H9 (cell line): ENCODE results near the gene GUK1. TPM values are rescaled to one million over a fixed set of nuclear protein-coding genes. Genes with fewer than 3 reads are reported as not detected.

ENCODE experiments used
- DNase-seq: peaks from one replicate; pipeline ENCODE4 v3.0.0-alpha.2; 2017
- H2AFZ ChIP-seq: one replicate; pipeline ENCODE4 v1.6.1; 2013; ENCODE audit warnings: mild to moderate bottlenecking, low read length, control low read depth, moderate library complexity
- H2AK5ac ChIP-seq: 2 replicates; pipeline ENCODE4 v1.6.1; 2013; ENCODE audit warnings: low read length, control low read depth, mixed read lengths; ENCODE audit not compliant: insufficient read length
- H2BK120ac ChIP-seq: one replicate; pipeline ENCODE4 v1.6.1; 2013; ENCODE audit warnings: low read depth, mild to moderate bottlenecking, low read length, control low read depth, inconsistent platforms; ENCODE audit not compliant: poor library complexity, severe bottlenecking
- H2BK12ac ChIP-seq: 2 replicates; pipeline ENCODE4 v1.6.1; 2013; ENCODE audit warnings: low read length, control low read depth, mixed read lengths, low read depth; ENCODE audit not compliant: insufficient read length
- H2BK15ac ChIP-seq: 2 replicates; pipeline ENCODE4 v1.6.1; 2013; ENCODE audit warnings: low read depth, low read length, control low read depth
- H2BK20ac ChIP-seq: one replicate; pipeline ENCODE4 v1.6.1; 2013; ENCODE audit warnings: low read depth, mild to moderate bottlenecking, low read length, control low read depth, inconsistent platforms; ENCODE audit not compliant: poor library complexity, severe bottlenecking
- H2BK5ac ChIP-seq: 2 replicates; pipeline ENCODE4 v1.6.1; 2013; ENCODE audit warnings: low read length, control low read depth, mixed read lengths; ENCODE audit not compliant: insufficient read length
- H3K14ac ChIP-seq: 2 replicates; pipeline ENCODE4 v1.6.1; 2013; ENCODE audit warnings: low read length, control low read depth; ENCODE audit not compliant: insufficient read depth
- H3K18ac ChIP-seq: 2 replicates; pipeline ENCODE4 v1.6.1; 2013; ENCODE audit warnings: low read depth, mild to moderate bottlenecking, mixed read lengths, low read length, control low read depth; ENCODE audit not compliant: insufficient read length
- H3K23ac ChIP-seq: 2 replicates; pipeline ENCODE4 v1.6.1; 2013; ENCODE audit warnings: low read length, control low read depth, mixed read lengths, low read depth; ENCODE audit not compliant: insufficient read length
- H3K23me2 ChIP-seq: 2 replicates; pipeline ENCODE4 v1.6.1; 2013; ENCODE audit warnings: low read depth, mild to moderate bottlenecking, mixed read lengths, low read length, control low read depth; ENCODE audit not compliant: insufficient read length, poor library complexity, severe bottlenecking
- H3K27ac ChIP-seq: 2 replicates; pipeline ENCODE4 v1.5.1; 2013; ENCODE audit warnings: low read length, control low read depth, mixed read lengths, low read depth; ENCODE audit not compliant: insufficient read length
- H3K27me3 ChIP-seq: 2 replicates; pipeline ENCODE4 v1.6.1; 2013; ENCODE audit warnings: low read length, control low read depth, inconsistent platforms; ENCODE audit not compliant: insufficient read depth
- H3K4ac ChIP-seq: 2 replicates; pipeline ENCODE4 v1.6.1; 2013; ENCODE audit warnings: low read depth, mild to moderate bottlenecking, control low read depth, inconsistent platforms, low read length, moderate library complexity
- H3K4me1 ChIP-seq: 2 replicates; pipeline ENCODE4 v1.6.1; 2013; ENCODE audit warnings: low read length, control low read depth, inconsistent platforms; ENCODE audit not compliant: insufficient read depth
- H3K4me2 ChIP-seq: 2 replicates; pipeline ENCODE4 v1.6.1; 2013; ENCODE audit warnings: low read length, control low read depth, mixed read lengths; ENCODE audit not compliant: insufficient read length, insufficient read depth
- H3K56ac ChIP-seq: 2 replicates; pipeline ENCODE4 v1.6.1; 2013; ENCODE audit warnings: low read depth, mild to moderate bottlenecking, mixed read lengths, low read length, control low read depth; ENCODE audit not compliant: insufficient read length
- H3K79me1 ChIP-seq: 2 replicates; pipeline ENCODE4 v1.6.1; 2013; ENCODE audit warnings: low read depth, mild to moderate bottlenecking, moderate library complexity, low read length, control low read depth, inconsistent platforms; ENCODE audit not compliant: insufficient read depth, poor library complexity, severe bottlenecking
- H3K79me2 ChIP-seq: 2 replicates; pipeline ENCODE4 v1.6.1; 2013; ENCODE audit warnings: low read length, control low read depth, inconsistent platforms; ENCODE audit not compliant: insufficient read depth
- H3K9ac ChIP-seq: 2 replicates; pipeline ENCODE4 v1.6.1; 2013; ENCODE audit warnings: low read length, control low read depth, mixed read lengths; ENCODE audit not compliant: insufficient read length; ENCODE audit errors: extremely low read depth
- H3K9me3 ChIP-seq: one replicate; pipeline ENCODE4 v1.6.1; 2013; ENCODE audit warnings: low read depth, low read length, inconsistent platforms; ENCODE audit not compliant: control insufficient read depth
- H3T11ph ChIP-seq: one replicate; pipeline ENCODE4 v1.6.1; 2013; ENCODE audit warnings: mild to moderate bottlenecking, low read length, control low read depth, inconsistent platforms
- H4K20me1 ChIP-seq: one replicate; pipeline ENCODE4 v1.6.1; 2013; ENCODE audit not compliant: control insufficient read depth, insufficient read length, insufficient read depth
- H4K5ac ChIP-seq: 2 replicates; pipeline ENCODE4 v1.6.1; 2013; ENCODE audit warnings: low read depth, mild to moderate bottlenecking, mixed read lengths, low read length, control low read depth; ENCODE audit not compliant: insufficient read length
- H4K8ac ChIP-seq: replicated peaks from 2 replicates; pipeline ENCODE4 v1.6.1; 2013; ENCODE audit warnings: low read length, control low read depth, mixed read lengths, low read depth; ENCODE audit not compliant: insufficient read length
- H4K91ac ChIP-seq: 2 replicates; pipeline ENCODE4 v1.6.1; 2013; ENCODE audit warnings: low read depth, mild to moderate bottlenecking, moderate library complexity, mixed read lengths, low read length, control low read depth; ENCODE audit not compliant: insufficient read length
- H3K27ac Mint-ChIP-seq, 3 experiments: 2 replicates in 2 of 3; 3 replicates in 1 of 3; pipeline ENCODE4 v1.8.0; 2020 to 2021; ENCODE audit warnings: mixed read lengths in 3 of 3, mild to moderate bottlenecking in 1 of 3, moderate library complexity in 1 of 3
- H3K27me3 Mint-ChIP-seq: 2 replicates; pipeline ENCODE4 v1.8.0; 2021; ENCODE audit warnings: low read depth, mild to moderate bottlenecking, moderate library complexity, mixed read lengths
- H3K36me3 Mint-ChIP-seq, 3 experiments: 2 replicates in 2 of 3; 3 replicates in 1 of 3; pipeline ENCODE4 v1.8.0; 2020 to 2021; ENCODE audit warnings: low read depth in 3 of 3, mixed read lengths in 3 of 3; ENCODE audit not compliant: insufficient read depth in 1 of 3
- H3K4me1 Mint-ChIP-seq, 2 experiments: 2 replicates each; pipeline ENCODE4 v1.8.0; 2020; ENCODE audit warnings: mixed read lengths in 2 of 2
- H3K4me3 Mint-ChIP-seq, 2 experiments: 2 replicates in 1 of 2; 3 replicates in 1 of 2; pipeline ENCODE4 v1.8.0; 2020 to 2021; ENCODE audit warnings: mild to moderate bottlenecking in 2 of 2, mixed read lengths in 2 of 2, moderate library complexity in 1 of 2
- H3K9me3 Mint-ChIP-seq, 2 experiments: 2 replicates in 1 of 2; 3 replicates in 1 of 2; pipeline ENCODE4 v1.8.0; 2020; ENCODE audit warnings: mild to moderate bottlenecking in 2 of 2, mixed read lengths in 2 of 2, moderate library complexity in 1 of 2
- CTCF ChIP-seq: fragments of 200-600 bp; sonication (generic); conservative IDR thresholded peaks from 3 replicates; pipeline ENCODE4 v1.8.0; 2021; ENCODE audit warnings: antibody characterized with exemption, mild to moderate bottlenecking
- WGBS: extraction: QIAGEN DNeasy Blood & Tissue Kit; methylation state at CpG from one replicate; pipeline ENCODE4 v1.1.7; 2013; ENCODE audit warnings: missing lambda C conversion rate, low lambda C conversion rate, mixed read lengths; ENCODE audit not compliant: insufficient read length; ENCODE audit errors: extremely low coverage; 5-methylcytosine and 5-hydroxymethylcytosine counted together
- total RNA-seq: library from RNA; stranded (reverse); gene quantifications from 2 replicates; pipeline ENCODE4 v1.2.1, GENCODE V29; 2021

The GUK1 gene
- total RNA-seq, 1 experiment from 2014 or later = 88.2 TPM

- H3K9me3 ChIP-seq = no peaks in the 10 kb centered on the region
- WGBS = 100% methylated on average over 2 of the region's 32 CpGs
- no peaks in the 10 kb centered on the region for H3K27me3 ChIP-seq
- no peak overlapping the region for H3K9ac ChIP-seq
- no peak overlapping the region for H3K23ac ChIP-seq
- no peak overlapping the region for H2BK120ac ChIP-seq
- H3K27me3 Mint-ChIP-seq = no peaks in the 10 kb centered on the region; the same call in 1 of the 2 replicates
- H3K27ac Mint-ChIP-seq = no peak overlapping the region
- no peak for TF ChIP-seq CTCF
- H3T11ph ChIP-seq = no peak overlapping the region
- H3K79me1 ChIP-seq = no peaks in the 10 kb centered on the region
- no peak overlapping the region for H2AK5ac ChIP-seq
- H3K4ac ChIP-seq = no peak overlapping the region
- no peak overlapping the region for H2BK12ac ChIP-seq
- no peaks in the 10 kb centered on the region for H3K23me2 ChIP-seq
- no peak overlapping the region for H2BK15ac ChIP-seq
- no peaks in the 10 kb centered on the region for H4K20me1 ChIP-seq
- H2AFZ ChIP-seq = no peak overlapping the region
- H3K4me1 ChIP-seq = no peaks in the 10 kb centered on the region
- H4K5ac ChIP-seq = no peak overlapping the region
- no peaks in the 10 kb centered on the region for H3K4me1 Mint-ChIP-seq
- no peak for DNase-seq
- H3K4me2 ChIP-seq = no peak overlapping the region
- H3K79me2 ChIP-seq = no peaks in the 10 kb centered on the region
- H2BK20ac ChIP-seq = no peak overlapping the region
- no peak overlapping the region for H4K8ac ChIP-seq
- no peak overlapping the region for H2BK5ac ChIP-seq
- no peaks in the 10 kb centered on the region for H3K9me3 Mint-ChIP-seq
- no peak overlapping the region for H3K4me3 Mint-ChIP-seq
- no peak overlapping the region for H3K14ac ChIP-seq
- no peak overlapping the region for H4K91ac ChIP-seq
- H3K56ac ChIP-seq = no peak overlapping the region
- H3K27ac ChIP-seq = no peak overlapping the region
- H3K18ac ChIP-seq = no peak overlapping the region
- no peaks in the 10 kb centered on the region; a peak in 1 of 7 replicates for H3K36me3 Mint-ChIP-seq
These were observed 42.4 kb downstream of the GUK1 start for GRCh38 chr1:228182296-228183030.
